GM10248 (cell line): ENCODE data around the gene TDRD3.
A peak's percentile ranks its signal among the peaks of the same experiment; 100 is the strongest.

Experiments used
- CTCF ChIA-PET: fragments of 300-600 bp; sonication (Branson Sonifier 250); formaldehyde crosslinking; extraction: SDS; loops from one replicate; lab custom pipeline; 2021; ENCODE audit warnings: antibody characterized with exemption; lab: Yijun Ruan, JAX
- POLR2A ChIA-PET: fragments of 350-650 bp; sonication (Branson Sonifier 250); formaldehyde crosslinking; extraction: SDS; loops from one replicate; lab custom pipeline; 2020; ENCODE audit warnings: antibody characterized with exemption; lab: Yijun Ruan, JAX
- DNase-seq: peaks from one replicate; pipeline ENCODE4 v3.0.0; 2012; ENCODE audit errors: extremely low spot score
- CTCF ChIP-seq: IDR thresholded peaks from 2 replicates; pipeline ENCODE4 v1.5.1; 2012; ENCODE audit warnings: mild to moderate bottlenecking, low read depth; ENCODE audit errors: extremely low read depth, missing control alignments, control extremely low read depth

Gene TDRD3

DNA sequence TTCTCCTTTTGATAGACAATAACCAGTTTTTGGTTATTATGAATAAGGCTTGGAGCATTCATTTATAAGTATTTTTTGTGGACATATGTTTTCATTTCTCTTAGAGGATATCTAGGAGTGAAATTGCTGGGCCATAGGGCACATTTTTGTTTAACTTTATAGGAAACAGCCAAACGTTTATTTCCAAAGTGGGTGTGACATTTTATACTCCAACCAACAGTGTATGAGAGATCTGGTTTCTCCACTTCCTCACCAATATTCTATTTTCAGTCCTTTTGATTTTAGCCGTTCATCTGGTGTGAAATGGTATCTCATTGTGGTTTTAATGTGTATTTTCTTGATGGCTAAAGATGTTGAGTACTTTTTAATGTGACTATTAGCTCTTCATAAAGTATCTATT is 21.9 kb downstream of the TDRD3 start:
- ChIA-PET CTCF (interaction anchor here (1.2 to 1.3 kb wide), 2 partner anchors 10 to 28 kb away, joined by 3 read pairs; no protein-coding TSS in a partner anchor), POLR2A (no interaction called here)
- no peak for TF ChIP-seq CTCF
- no peak for DNase-seq

GRCh38 chr13:60425332-60425731 is 28.3 kb downstream of the TDRD3 start:
- TF ChIP-seq CTCF = no peak
- ChIA-PET POLR2A (no interaction called here), CTCF (no interaction called here)
- DNase-seq = no peak

DNA sequence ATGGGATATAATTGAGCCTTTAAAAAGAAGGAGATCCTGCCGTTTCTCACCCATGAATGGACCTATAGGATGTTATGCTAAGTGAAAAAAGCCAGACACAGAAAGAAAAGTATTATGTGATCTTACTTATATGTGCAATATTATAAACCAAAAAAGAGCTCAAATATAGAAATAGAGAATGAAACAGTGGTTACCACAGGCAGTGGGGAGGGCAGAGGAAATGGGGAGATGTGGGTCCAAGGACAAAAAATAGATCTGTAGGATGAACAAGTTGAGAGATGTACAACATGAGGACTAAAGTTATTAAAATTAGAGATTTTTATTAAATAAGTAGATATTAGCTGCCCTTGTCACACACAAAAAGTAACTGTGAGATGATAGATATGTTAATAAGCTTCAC is 29.1 kb downstream of the TDRD3 start:
- POLR2A ChIA-PET = no interaction called here
- CTCF ChIA-PET = interaction anchor here (0.6 to 2.6 kb wide), 5 partner anchors 10 to 1034 kb away, joined by 3 to 6 read pairs (median 5); no protein-coding TSS in a partner anchor

GRCh38 chr13:60427285-60427684 is 30.3 kb downstream of the TDRD3 start:
- CTCF ChIA-PET = interaction anchor here (0.8 to 2.6 kb wide), 10 partner anchors 17 to 1035 kb away, joined by 3 to 7 read pairs (median 4); partner anchors contain the start of gene TDRD3
- POLR2A ChIA-PET = no interaction called here
- no peak for TF ChIP-seq CTCF
- no peak for DNase-seq

More for the DNA sequence above, 29.1 kb downstream of the TDRD3 start:
- DNase-seq = no peak
- TF ChIP-seq CTCF = no peak

GRCh38 chr13:60431108-60431700 is 34.2 kb downstream of the TDRD3 start:
- ChIA-PET CTCF (interaction anchor here (0.7 to 2.2 kb wide), 15 partner anchors 9 to 1040 kb away, joined by 3 to 12 read pairs (median 4); partner anchors contain the start of gene TDRD3), POLR2A (interaction anchor here (0.5 to 0.6 kb wide), 2 partner anchors 751 to 1781 kb away, joined by 3 read pairs; no protein-coding TSS in a partner anchor)
- DNase-seq = peak; percentile 25
- peak; percentile 78 for TF ChIP-seq CTCF

- POLR2A ChIA-PET = no interaction called here
- no peak for TF ChIP-seq CTCF
- no peak for DNase-seq
- CTCF ChIA-PET = interaction anchor here (1.2 kb wide), 1 partner anchor 13 kb away, joined by 3 read pairs; no protein-coding TSS in a partner anchor
Observed at GRCh38 chr13:60433505-60433904, 36.5 kb downstream of the TDRD3 start.
